HG03342 (cell line): ENCODE data around the gene XPR1.

Experiments
- ATAC-seq: cut with Tn5 transposase; IDR thresholded peaks from one replicate; pipeline ENCODE4 v1.9.1; 2021; ENCODE audit warnings: mild to moderate bottlenecking, moderate library complexity; ENCODE audit not compliant: unreplicated experiment

Gene XPR1

GRCh38 chr1:180909462-180909976, 277.7 kb downstream of the XPR1 start:
- peak; percentile 46 for ATAC-seq

GRCh38 chr1:180911640-180912191, 279.9 kb downstream of the XPR1 start:
- no peak for ATAC-seq

- ATAC-seq: no peak
Measured at GRCh38 chr1:180912211-180912800, 280.5 kb downstream of the XPR1 start.

- no peak for ATAC-seq
Measured at GRCh38 chr1:180912801-180913565, 281.2 kb downstream of the XPR1 start, which contains the start of gene KIAA1614. KIAA1614 (plus strand) TSS chr1:180912897; CDS start chr1:180913244, 347 bp downstream.

- ATAC-seq: no peak
Measured at GRCh38 chr1:180915426-180915965, 283.7 kb downstream of the XPR1 start.

- ATAC-seq: no peak
Measured at GRCh38 chr1:180916012-180916770, 284.4 kb downstream of the XPR1 start.

GRCh38 chr1:180916771-180917170, 284.9 kb downstream of the XPR1 start:
- ATAC-seq: no peak

GRCh38 chr1:180917306-180918065, 285.7 kb downstream of the XPR1 start:
- ATAC-seq: no peak

- ATAC-seq: no peak
Measured at GRCh38 chr1:180918519-180918918, 286.7 kb downstream of the XPR1 start.

- no peak for ATAC-seq
Measured at GRCh38 chr1:180919183-180919700, 287.4 kb downstream of the XPR1 start.

- no peak for ATAC-seq
Measured at GRCh38 chr1:180920193-180920592, 288.4 kb downstream of the XPR1 start.

GRCh38 chr1:180920702-180921101, 288.9 kb downstream of the XPR1 start:
- ATAC-seq: no peak

- ATAC-seq: no peak
Measured at GRCh38 chr1:180921386-180921785, 289.6 kb downstream of the XPR1 start.

- ATAC-seq: no peak
Measured at GRCh38 chr1:180921891-180922630, 290.2 kb downstream of the XPR1 start.

GRCh38 chr1:180922631-180923015, 290.8 kb downstream of the XPR1 start:
- no peak for ATAC-seq

GRCh38 chr1:180923021-180923841, 291.4 kb downstream of the XPR1 start:
- no peak for ATAC-seq

- ATAC-seq: no peak
Measured at GRCh38 chr1:180923887-180924286, 292.1 kb downstream of the XPR1 start.

GRCh38 chr1:180924939-180925338, 293.1 kb downstream of the XPR1 start:
- no peak for ATAC-seq
